Measurements from ENCODE around the gene GCNT4.

Gene GCNT4

GRCh38 chr5:75040973-75041372 lies 11.4 kb downstream of the GCNT4 start:
- no peaks in the 10 kb centered on the region for H3K79me2 ChIP-seq (ENCODE audit: low read length)
- no peak for TF ChIP-seq EZH2 (optimal IDR thresholded peaks at IDR 0.05; ENCODE audit: low read depth, low read length)
- TF ChIP-seq CTCF (IDR thresholded peaks at IDR 0.05; ENCODE audit: low read length), result no peak
- TF ChIP-seq EZH2phosphoT487 (IDR thresholded peaks at IDR 0.05; ENCODE audit: low read length), result no peak
- 0 out of 2 replicates have a peak, but pooled peaks cover 4% of the 10 kb centered on the region for H3K4me1 ChIP-seq (ENCODE audit: low read length)
- H3K4me2 ChIP-seq (ENCODE audit: low read depth, low read length), result no peak overlapping the region
- no peak for DNase-seq
- H3K27me3 ChIP-seq (replicated peaks; ENCODE audit: insufficient read depth, low read length), result no peaks in the 10 kb centered on the region
- no peaks in the 10 kb centered on the region for H3K36me3 ChIP-seq (replicated peaks; ENCODE audit: insufficient read depth, low read length)
- no peak overlapping the region for H3K9ac ChIP-seq (ENCODE audit: low read length)
- H4K20me1 ChIP-seq (ENCODE audit: insufficient read depth, low read length), result no peaks in the 10 kb centered on the region
- H3F3A ChIP-seq (ENCODE audit: insufficient read depth, low read length), result no peaks in the 10 kb centered on the region
- no peak overlapping the region for H3K4me3 ChIP-seq (ENCODE audit: low read length)
- H3K9me3 ChIP-seq (replicated peaks; ENCODE audit: insufficient read depth, low read length), result no peaks in the 10 kb centered on the region
- no peak overlapping the region for H3K27ac ChIP-seq (ENCODE audit: low read length)
- H2AFZ ChIP-seq (ENCODE audit: low read length), result no peak overlapping the region
- no peaks in the 10 kb centered on the region for H3K9me2 ChIP-seq (replicated peaks; ENCODE audit: insufficient read depth, low read length)

GRCh38 chr5:75037106-75037505 lies 15.3 kb downstream of the GCNT4 start:
- TF ChIP-seq CTCF (IDR thresholded peaks at IDR 0.05; ENCODE audit: low read length), result no peak
- no peak for TF ChIP-seq EZH2phosphoT487 (IDR thresholded peaks at IDR 0.05; ENCODE audit: low read length)
- no peak for TF ChIP-seq EZH2 (optimal IDR thresholded peaks at IDR 0.05; ENCODE audit: low read depth, low read length)
- Histone ChIP-seq H2AFZ (ENCODE audit: low read length) (no peak overlapping the region), H3K27me3 (replicated peaks; ENCODE audit: insufficient read depth, low read length) (no peaks in the 10 kb centered on the region), H3K4me2 (ENCODE audit: low read depth, low read length) (no peak overlapping the region), H3K4me3 (ENCODE audit: low read length) (no peak overlapping the region), H3K4me1 (ENCODE audit: low read length) (no peaks in the 10 kb centered on the region), H3K36me3 (replicated peaks; ENCODE audit: insufficient read depth, low read length) (no peaks in the 10 kb centered on the region), H3K79me2 (ENCODE audit: low read length) (no peaks in the 10 kb centered on the region), H3K27ac (ENCODE audit: low read length) (no peak overlapping the region), H4K20me1 (ENCODE audit: insufficient read depth, low read length) (no peaks in the 10 kb centered on the region), H3K9ac (ENCODE audit: low read length) (no peak overlapping the region), H3K9me2 (replicated peaks; ENCODE audit: insufficient read depth, low read length) (no peaks in the 10 kb centered on the region), H3K9me3 (replicated peaks; ENCODE audit: insufficient read depth, low read length) (no peaks in the 10 kb centered on the region), H3F3A (ENCODE audit: insufficient read depth, low read length) (no peaks in the 10 kb centered on the region)
- no peak for DNase-seq

- H3K9me2 ChIP-seq (replicated peaks; ENCODE audit: insufficient read depth, low read length), result no peaks in the 10 kb centered on the region
- H3K4me3 ChIP-seq (ENCODE audit: low read length), result no peak overlapping the region
- H3K4me2 ChIP-seq (ENCODE audit: low read depth, low read length), result no peak overlapping the region
- no peaks in the 10 kb centered on the region for H3K27me3 ChIP-seq (replicated peaks; ENCODE audit: insufficient read depth, low read length)
- no peak for TF ChIP-seq EZH2phosphoT487 (IDR thresholded peaks at IDR 0.05; ENCODE audit: low read length)
- TF ChIP-seq CTCF (IDR thresholded peaks at IDR 0.05; ENCODE audit: low read length), result no peak
- no peak for TF ChIP-seq EZH2 (optimal IDR thresholded peaks at IDR 0.05; ENCODE audit: low read depth, low read length)
- H4K20me1 ChIP-seq (ENCODE audit: insufficient read depth, low read length), result no peaks in the 10 kb centered on the region
- H3K9ac ChIP-seq (ENCODE audit: low read length), result no peak overlapping the region
- H2AFZ ChIP-seq (ENCODE audit: low read length), result no peak overlapping the region
- H3K27ac ChIP-seq (ENCODE audit: low read length), result no peak overlapping the region
- H3K9me3 ChIP-seq (replicated peaks; ENCODE audit: insufficient read depth, low read length), result no peaks in the 10 kb centered on the region
- H3F3A ChIP-seq (ENCODE audit: insufficient read depth, low read length), result no peaks in the 10 kb centered on the region
- H3K36me3 ChIP-seq (replicated peaks; ENCODE audit: insufficient read depth, low read length), result no peaks in the 10 kb centered on the region
- H3K79me2 ChIP-seq (ENCODE audit: low read length), result no peaks in the 10 kb centered on the region
- no peak for DNase-seq
- H3K4me1 ChIP-seq (ENCODE audit: low read length), result no peaks in the 10 kb centered on the region
Observed at GRCh38 chr5:75034137-75034739, 18.1 kb downstream of the GCNT4 start.

Data from MM.1S (cell line).